SH-SY5Y (cell line): ENCODE measurements around the gene PAX7.

Experiments used
- GATA2 ChIP-seq: IDR thresholded peaks from 2 replicates; pipeline ENCODE4 v1.6.1; 2011; ENCODE audit warnings: mild to moderate bottlenecking, low read depth, low read length
- GATA3 ChIP-seq: IDR thresholded peaks from 2 replicates; pipeline ENCODE4 v1.6.1; 2011; ENCODE audit warnings: low read depth, mild to moderate bottlenecking, low read length, moderate library complexity

GRCh38 chr1:18599704-18600103, 30.9 kb upstream of the PAX7 start:
- TF ChIP-seq GATA3 (no peak), GATA2 (no peak)
